ENCODE data around the gene BUB3.
"Not testable (repeated sequence)": the region's sequence is repeated elsewhere in the genome, so short reads cannot be mapped to it uniquely, and the experiment has no call there.

Gene BUB3

GRCh38 chr10:123160311-123160980, 6.2 kb downstream of the BUB3 start:
- TF ChIP-seq CTCF (IDR thresholded peaks at IDR 0.05; ENCODE audit: extremely low read depth, missing control alignments), result no peak
- DNase-seq (ENCODE audit: low spot score), result no peak

GRCh38 chr10:123164319-123164718, 10.1 kb downstream of the BUB3 start:
- TF ChIP-seq CTCF (IDR thresholded peaks at IDR 0.05; ENCODE audit: extremely low read depth, missing control alignments), result no peak
- DNase-seq (ENCODE audit: low spot score), result no peak

GRCh38 chr10:123165445-123166072, 11.4 kb downstream of the BUB3 start:
- no peak for DNase-seq (ENCODE audit: low spot score)
- no peak for TF ChIP-seq CTCF (IDR thresholded peaks at IDR 0.05; ENCODE audit: extremely low read depth, missing control alignments)

GRCh38 chr10:123166618-123167017, 12.4 kb downstream of the BUB3 start:
- TF ChIP-seq CTCF (IDR thresholded peaks at IDR 0.05; ENCODE audit: extremely low read depth, missing control alignments), result no peak
- no peak for DNase-seq (ENCODE audit: low spot score)

GRCh38 chr10:123170961-123171360, 16.8 kb downstream of the BUB3 start:
- no peak for DNase-seq (ENCODE audit: low spot score)
- no peak for TF ChIP-seq CTCF (IDR thresholded peaks at IDR 0.05; ENCODE audit: extremely low read depth, missing control alignments)

- not testable (repeated sequence) for DNase-seq (ENCODE audit: low spot score)
These were observed 17.4 kb downstream of the BUB3 start for GRCh38 chr10:123171616-123172015.

- TF ChIP-seq CTCF (IDR thresholded peaks at IDR 0.05; ENCODE audit: extremely low read depth, missing control alignments), result no peak
- no peak for DNase-seq (ENCODE audit: low spot score)
These were observed 21.5 kb downstream of the BUB3 start for GRCh38 chr10:123175389-123176387.

GRCh38 chr10:123178390-123178789, 24.2 kb downstream of the BUB3 start:
- DNase-seq (ENCODE audit: low spot score), result not testable (repeated sequence)
